Endothelial cell of umbilical vein (primary cell): ENCODE results near the gene MT1H. TPM values are rescaled to one million over a fixed set of nuclear protein-coding genes. Genes with fewer than 3 reads are reported as not detected.
"Not testable (repeated sequence)": the region's sequence is repeated elsewhere in the genome, so short reads cannot be mapped to it uniquely, and the experiment has no call there.

Experiments used
- BruUV-seq: library from RNA; stranded (reverse); fragments of 400-500 nt; replicated peaks from 2 replicates; lab custom pipeline; 2021; lab: Mats Ljungman, UMichigan
- CTCF ChIA-PET: fragments of 300-600, 350-600 bp; sonication (Branson Sonifier 250); formaldehyde crosslinking; loops from one replicate; lab custom pipeline; 2021; ENCODE audit warnings: antibody characterized with exemption, inconsistent platforms; lab: Charles Lee
- POLR2A ChIA-PET: fragments of 300-600, 350-600 bp; sonication (Branson Sonifier 250); formaldehyde crosslinking; loops from one replicate; lab custom pipeline; 2021; ENCODE audit warnings: antibody characterized with exemption, inconsistent platforms; lab: Charles Lee
- DNase-seq: peaks from one replicate; pipeline ENCODE4 v3.0.0-alpha.2; 2011; ENCODE audit warnings: low read depth, low spot score
- FAIRE-seq: peaks from 2 replicates; lab custom pipeline; 2011; peaks lifted over from hg19 to GRCh38; lab: Jason Lieb, UNC
- H2AFZ ChIP-seq: 2 replicates; pipeline ENCODE4 v1.6.0; 2012; ENCODE audit warnings: low read depth, low read length, control low read depth, inconsistent platforms
- H3K27ac ChIP-seq: 2 replicates; pipeline ENCODE4 v1.5.1; 2011; ENCODE audit warnings: low read depth, mild to moderate bottlenecking, control low read depth, low read length, moderate library complexity; ENCODE audit not compliant: insufficient read depth
- H3K27me3 ChIP-seq, 2 experiments: 2 replicates each; pipeline versions ENCODE4 v1.6.0 to v1.6.1; 2011; ENCODE audit warnings: low read length in 2 of 2, mixed read lengths in 1 of 2; ENCODE audit not compliant: control insufficient read depth in 2 of 2, insufficient read depth in 2 of 2
- H3K36me3 ChIP-seq, 2 experiments: 2 replicates in 1 of 2; 3 replicates in 1 of 2; pipeline ENCODE4 v1.5.1; 2011; ENCODE audit warnings: low read length in 2 of 2, mild to moderate bottlenecking in 1 of 2, moderate library complexity in 1 of 2; ENCODE audit not compliant: control insufficient read depth in 2 of 2, insufficient read depth in 2 of 2; ENCODE audit errors: extremely low read depth in 1 of 2
- H3K4me1 ChIP-seq: 3 replicates; pipeline ENCODE4 v1.5.1; 2011; ENCODE audit warnings: mild to moderate bottlenecking, low read length; ENCODE audit not compliant: control insufficient read depth, insufficient read depth; ENCODE audit errors: extremely low read depth
- H3K4me2 ChIP-seq: 2 replicates; pipeline ENCODE4 v1.6.1; 2011; ENCODE audit warnings: low read length, control low read depth, mixed read lengths; ENCODE audit not compliant: insufficient read depth
- H3K4me3 ChIP-seq, 3 experiments: fragments of 200-600 bp in 1 of 3; sonication (generic), shearing (Covaris generic) in 1 of 3; replicated peaks in 1 of 3; 2 replicates each; pipeline ENCODE4 v1.5.1; 2011 to 2016; ENCODE audit warnings: control low read depth in 3 of 3, low read length in 3 of 3, mild to moderate bottlenecking in 2 of 3, inconsistent platforms in 1 of 3, low read depth in 1 of 3, moderate library complexity in 1 of 3; ENCODE audit not compliant: insufficient read depth in 1 of 3
- H3K79me2 ChIP-seq: 2 replicates; pipeline ENCODE4 v1.6.0; 2012; ENCODE audit warnings: low read length, inconsistent platforms; ENCODE audit not compliant: control insufficient read depth, insufficient read depth
- H3K9ac ChIP-seq: replicated peaks from 2 replicates; pipeline ENCODE3; 2011; ENCODE audit warnings: low read length, control low read depth; ENCODE audit not compliant: insufficient read depth; ENCODE audit errors: extremely low read depth
- H3K9me1 ChIP-seq: replicated peaks from 3 replicates; pipeline ENCODE4 v1.6.0; 2011; ENCODE audit warnings: mild to moderate bottlenecking, low read length; ENCODE audit not compliant: control insufficient read depth, insufficient read depth; ENCODE audit errors: extremely low read depth
- H3K9me3 ChIP-seq: replicated peaks from 2 replicates; pipeline ENCODE4 v1.5.1; 2012; ENCODE audit warnings: low read length, inconsistent platforms; ENCODE audit not compliant: control insufficient read depth, insufficient read depth
- H4K20me1 ChIP-seq: replicated peaks from 2 replicates; pipeline ENCODE3; 2011; ENCODE audit warnings: mild to moderate bottlenecking, low read length; ENCODE audit not compliant: control insufficient read depth, insufficient read depth; ENCODE audit errors: extremely low read depth
- dilution Hi-C: fragments of 300-500 bp; cut with MboI; formaldehyde crosslinking; loops from one replicate; pipeline ENCODE4 v1.15.0; 2019; ENCODE audit warnings: low sequenced_read_pairs; ENCODE audit not compliant: extremely low pct_ligation_motif_present
- intact Hi-C: fragments of 100-400 bp; cut with micrococcal nuclease; formaldehyde crosslinking; loops from one replicate; pipeline ENCODE4 v1.10.0; 2022
- polyA plus RNA-seq, 4 experiments: library from polyadenylated mRNA; depleted of rRNA in 3 of 4; stranded (reverse) in 3 of 4; unstranded in 1 of 4; fragments of >200 nt; gene quantifications; 2 replicates each; pipeline versions ENCODE4 v1.2.1 to v1.2.3, GENCODE V29; 2011 to 2012; ENCODE audit warnings: missing spikeins in 1 of 4
- total RNA-seq: library from RNA; stranded (reverse); gene quantifications from 2 replicates; pipeline ENCODE4 v1.2.3, GENCODE V29; 2021

MT1H gene
- total and polyA plus RNA-seq, 2 donors (not counting 3 experiments of a cell fraction or from before 2014, with no cell fraction given): not detected

DNA sequence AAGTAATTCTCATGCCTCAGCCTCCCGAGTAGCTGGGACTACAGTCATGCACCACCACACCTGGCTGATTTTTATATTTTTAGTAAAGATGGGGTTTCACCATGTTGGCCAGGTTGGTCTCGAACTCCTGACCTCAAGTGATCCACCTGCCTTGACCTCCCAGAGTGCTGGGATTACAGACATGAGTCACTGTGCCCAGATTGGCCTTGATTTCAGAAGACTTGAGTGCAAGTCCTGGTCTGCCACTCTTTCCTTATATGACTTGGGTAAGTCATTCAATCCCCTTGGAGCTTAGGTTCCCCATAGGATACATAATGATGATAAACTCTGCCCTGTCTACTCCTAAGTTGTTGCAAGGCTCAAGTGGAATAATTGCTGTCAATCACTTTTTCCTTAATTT, 47.9 kb downstream of the MT1H start:
- dilution Hi-C loops, H3K4me1 ChIP-seq, POLR2A ChIA-PET, BruUV-seq, H3K9ac ChIP-seq, H3K36me3 ChIP-seq, H3K9me3 ChIP-seq, H3K4me2 ChIP-seq, H3K9me1 ChIP-seq, FAIRE-seq, H2AFZ ChIP-seq, H3K27ac ChIP-seq, DNase-seq, H3K4me3 ChIP-seq, H4K20me1 ChIP-seq, intact Hi-C loops, H3K79me2 ChIP-seq: not testable (repeated sequence)
- CTCF ChIA-PET: interaction anchor here (0.9 to 5.3 kb wide), 4 partner anchors 15 to 141 kb away, joined by 3 to 20 read pairs (median 4); no protein-coding TSS in a partner anchor
- peaks cover 5 to 10% of the 10 kb centered on the region in 2 experiments for H3K27me3 ChIP-seq

Other genes starting within 250 kb of the MT1H start
- 66.5 and 77.4 TPM in 2 replicates for gene AMFR, start 244.3 kb upstream of the MT1H start, total RNA-seq
- 71.7 and 75.4 TPM in 2 replicates for gene AMFR, start 244.3 kb upstream of the MT1H start, polyA plus RNA-seq
- 155 and 158 TPM in 2 replicates for gene NUDT21, start 218.5 kb upstream of the MT1H start, total RNA-seq
- gene NUDT21, start 218.5 kb upstream of the MT1H start, polyA plus RNA-seq: 48.2 and 56.4 TPM in 2 replicates
- 52.3 and 54.8 TPM in 2 replicates for gene OGFOD1, start 218.3 kb upstream of the MT1H start, total RNA-seq
- gene OGFOD1, start 218.3 kb upstream of the MT1H start, polyA plus RNA-seq: 16.5 and 26.6 TPM in 2 replicates
- gene BBS2, start 149.8 kb upstream of the MT1H start, total RNA-seq: 33.3 and 44.8 TPM in 2 replicates
- 36.7 and 37.6 TPM in 2 replicates for gene BBS2, start 149.8 kb upstream of the MT1H start, polyA plus RNA-seq
- gene MT4, start 104.7 kb upstream of the MT1H start, total RNA-seq: not detected in 2 replicates
- gene MT4, start 104.7 kb upstream of the MT1H start, polyA plus RNA-seq: not detected in 2 replicates
- not detected in 2 replicates for gene MT3, start 80.3 kb upstream of the MT1H start, total RNA-seq
- 0.37 TPM in 1 of 2 replicates, not detected in the other for gene MT3, start 80.3 kb upstream of the MT1H start, polyA plus RNA-seq
- gene MT2A, start 61.2 kb upstream of the MT1H start, total RNA-seq: 1,337 and 1,517 TPM in 2 replicates
- gene MT2A, start 61.2 kb upstream of the MT1H start, polyA plus RNA-seq: 260 and 276 TPM in 2 replicates
- 201 and 346 TPM in 2 replicates for gene MT1E, start 44.0 kb upstream of the MT1H start, total RNA-seq
- gene MT1E, start 44.0 kb upstream of the MT1H start, polyA plus RNA-seq: 186 and 208 TPM in 2 replicates
- 1.8 and 4.6 TPM in 2 replicates for gene MT1M, start 37.2 kb upstream of the MT1H start, total RNA-seq
- gene MT1M, start 37.2 kb upstream of the MT1H start, polyA plus RNA-seq: 4.1 and 4.3 TPM in 2 replicates
- 5.4 and 8.4 TPM in 2 replicates for gene MT1A, start 31.1 kb upstream of the MT1H start, total RNA-seq
- gene MT1A, start 31.1 kb upstream of the MT1H start, polyA plus RNA-seq: 2.3 and 6.5 TPM in 2 replicates
- not detected in 2 replicates for gene MT1B, start 17.9 kb upstream of the MT1H start, total RNA-seq
- gene MT1B, start 17.9 kb upstream of the MT1H start, polyA plus RNA-seq: not detected in 2 replicates
- 1.4 and 2.6 TPM in 2 replicates for gene MT1F, start 11.9 kb upstream of the MT1H start, total RNA-seq
- 2.2 and 2.3 TPM in 2 replicates for gene MT1F, start 11.9 kb upstream of the MT1H start, polyA plus RNA-seq
- gene MT1G, start 1.7 kb upstream of the MT1H start, total RNA-seq: not detected in 2 replicates
- 0.53 TPM in 1 of 2 replicates, not detected in the other for gene MT1G, start 1.7 kb upstream of the MT1H start, polyA plus RNA-seq
- 15.6 and 19.2 TPM in 2 replicates for gene MT1X, start 12.7 kb downstream of the MT1H start, total RNA-seq
- 46.7 and 73.6 TPM in 2 replicates for gene MT1X, start 12.7 kb downstream of the MT1H start, polyA plus RNA-seq
- gene NUP93, start 60.3 kb downstream of the MT1H start, total RNA-seq: 111 and 124 TPM in 2 replicates
- gene NUP93, start 60.3 kb downstream of the MT1H start, polyA plus RNA-seq: 62.3 and 66.6 TPM in 2 replicates
- gene SLC12A3, start 195.4 kb downstream of the MT1H start, total RNA-seq: not detected in 2 replicates
- gene SLC12A3, start 195.4 kb downstream of the MT1H start, polyA plus RNA-seq: not detected in 2 replicates